Parathyroid adenoma (tissue), 2 donors: ENCODE results near the gene SEMG1.

Experiments
- H2AFZ ChIP-seq: fragments of 300-600 bp; sonication (generic); one replicate; pipeline ENCODE4 v1.7.0; 2017; ENCODE audit warnings: antibody characterized with exemption, mild to moderate bottlenecking
- H3K27ac ChIP-seq: fragments of 300-600 bp; sonication (generic); one replicate; pipeline ENCODE4 v1.7.0; 2017
- H3K27me3 ChIP-seq: fragments of 300-600 bp; sonication (generic); one replicate; pipeline ENCODE4 v1.7.0; 2017; ENCODE audit warnings: low read length; ENCODE audit not compliant: control insufficient read depth, insufficient read depth
- H3K36me3 ChIP-seq: fragments of 300-600 bp; sonication (generic); one replicate; pipeline ENCODE4 v1.7.0; 2017; ENCODE audit warnings: low read length; ENCODE audit not compliant: control insufficient read depth, insufficient read depth
- H3K4me1 ChIP-seq: fragments of 300-600 bp; sonication (generic); one replicate; pipeline ENCODE4 v1.7.0; 2017; ENCODE audit warnings: control low read depth
- H3K4me2 ChIP-seq: fragments of 300-600 bp; sonication (generic); one replicate; pipeline ENCODE4 v1.7.0; 2017; ENCODE audit warnings: low read length
- H3K4me3 ChIP-seq: fragments of 300-600 bp; sonication (generic); one replicate; pipeline ENCODE4 v1.7.0; 2017; ENCODE audit warnings: low read depth, low read length
- H3K79me2 ChIP-seq: fragments of 300-600 bp; sonication (generic); one replicate; pipeline ENCODE4 v1.7.0; 2017; ENCODE audit warnings: control low read depth
- H3K9ac ChIP-seq: fragments of 300-600 bp; sonication (generic); one replicate; pipeline ENCODE4 v1.7.0; 2017; ENCODE audit warnings: mild to moderate bottlenecking
- H3K9me3 ChIP-seq: fragments of 300-600 bp; sonication (generic); one replicate; pipeline ENCODE4 v1.7.0; 2017; ENCODE audit warnings: low read length; ENCODE audit not compliant: control insufficient read depth
- TF ChIP-seq, protein P1 (sequence below): fragments of 300-600 bp; sonication (generic); IDR thresholded peaks from one replicate; pipeline ENCODE4 v1.7.0; 2017; ENCODE audit warnings: antibody characterized with exemption, mild to moderate bottlenecking
- donor health status: primary hyperparathyroidism.

The SEMG1 gene, protein sequence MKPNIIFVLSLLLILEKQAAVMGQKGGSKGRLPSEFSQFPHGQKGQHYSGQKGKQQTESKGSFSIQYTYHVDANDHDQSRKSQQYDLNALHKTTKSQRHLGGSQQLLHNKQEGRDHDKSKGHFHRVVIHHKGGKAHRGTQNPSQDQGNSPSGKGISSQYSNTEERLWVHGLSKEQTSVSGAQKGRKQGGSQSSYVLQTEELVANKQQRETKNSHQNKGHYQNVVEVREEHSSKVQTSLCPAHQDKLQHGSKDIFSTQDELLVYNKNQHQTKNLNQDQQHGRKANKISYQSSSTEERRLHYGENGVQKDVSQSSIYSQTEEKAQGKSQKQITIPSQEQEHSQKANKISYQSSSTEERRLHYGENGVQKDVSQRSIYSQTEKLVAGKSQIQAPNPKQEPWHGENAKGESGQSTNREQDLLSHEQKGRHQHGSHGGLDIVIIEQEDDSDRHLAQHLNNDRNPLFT

DNA sequence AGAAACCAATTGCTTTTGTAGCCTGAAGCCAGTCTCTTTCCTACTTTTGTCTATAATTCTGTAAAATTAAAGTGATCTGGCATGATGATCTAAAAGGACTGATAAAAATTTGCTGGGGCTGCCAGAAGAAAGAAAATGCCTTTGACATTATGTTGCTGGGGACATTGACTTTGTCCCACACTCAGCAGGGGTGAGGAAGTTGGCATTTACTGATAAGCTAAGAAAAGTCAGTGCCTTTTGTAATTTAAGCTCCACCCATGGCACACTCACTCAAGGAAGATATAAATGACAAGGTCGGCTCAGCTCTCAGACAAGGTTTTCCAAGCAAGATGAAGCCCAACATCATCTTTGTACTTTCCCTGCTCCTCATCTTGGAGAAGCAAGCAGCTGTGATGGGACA lies at the start of gene SEMG1:
SEMG1 (plus strand) TSS at position 309 of the 400 bp plus-strand sequence; CDS start at position 330, 21 bp downstream.
- Histone ChIP-seq H3K27ac (no peak within 1 kb of the TSS), H3K4me2 (no peak within 1 kb of the TSS), H3K4me1 (no peaks in the 10 kb centered on the region), H3K27me3 (no peaks in the 10 kb centered on the region), H2AFZ (no peak within 1 kb of the TSS), H3K9me3 (no peaks in the 10 kb centered on the region), H3K79me2 (no peaks in the 10 kb centered on the region), H3K9ac (no peak within 1 kb of the TSS), H3K4me3 (no peak within 1 kb of the TSS), H3K36me3 (no peaks in the 10 kb centered on the region)
- TF ChIP-seq, protein P1, sequence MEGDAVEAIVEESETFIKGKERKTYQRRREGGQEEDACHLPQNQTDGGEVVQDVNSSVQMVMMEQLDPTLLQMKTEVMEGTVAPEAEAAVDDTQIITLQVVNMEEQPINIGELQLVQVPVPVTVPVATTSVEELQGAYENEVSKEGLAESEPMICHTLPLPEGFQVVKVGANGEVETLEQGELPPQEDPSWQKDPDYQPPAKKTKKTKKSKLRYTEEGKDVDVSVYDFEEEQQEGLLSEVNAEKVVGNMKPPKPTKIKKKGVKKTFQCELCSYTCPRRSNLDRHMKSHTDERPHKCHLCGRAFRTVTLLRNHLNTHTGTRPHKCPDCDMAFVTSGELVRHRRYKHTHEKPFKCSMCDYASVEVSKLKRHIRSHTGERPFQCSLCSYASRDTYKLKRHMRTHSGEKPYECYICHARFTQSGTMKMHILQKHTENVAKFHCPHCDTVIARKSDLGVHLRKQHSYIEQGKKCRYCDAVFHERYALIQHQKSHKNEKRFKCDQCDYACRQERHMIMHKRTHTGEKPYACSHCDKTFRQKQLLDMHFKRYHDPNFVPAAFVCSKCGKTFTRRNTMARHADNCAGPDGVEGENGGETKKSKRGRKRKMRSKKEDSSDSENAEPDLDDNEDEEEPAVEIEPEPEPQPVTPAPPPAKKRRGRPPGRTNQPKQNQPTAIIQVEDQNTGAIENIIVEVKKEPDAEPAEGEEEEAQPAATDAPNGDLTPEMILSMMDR = no peak

DNA sequence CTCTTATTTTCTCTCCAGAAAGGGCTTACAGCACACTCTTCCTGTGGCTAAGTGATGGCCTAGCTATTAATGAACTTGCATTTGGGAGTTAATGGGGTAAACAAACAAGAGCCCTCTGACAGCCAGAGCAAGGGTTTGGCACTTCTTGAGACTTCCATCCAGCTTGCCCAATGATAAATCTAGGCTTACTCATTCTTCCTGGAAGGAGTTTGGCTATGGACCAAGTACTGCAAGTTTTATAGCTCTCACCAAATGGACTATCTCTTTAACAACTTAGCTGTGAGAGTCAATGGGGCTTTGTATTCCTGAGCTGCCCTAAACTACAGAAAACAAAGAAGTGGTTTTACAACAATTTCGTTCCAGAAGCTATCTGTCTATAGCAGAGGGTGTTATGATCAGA lies 48.9 kb upstream of the SEMG1 start:
- TF ChIP-seq, protein P1 = no peak

DNA sequence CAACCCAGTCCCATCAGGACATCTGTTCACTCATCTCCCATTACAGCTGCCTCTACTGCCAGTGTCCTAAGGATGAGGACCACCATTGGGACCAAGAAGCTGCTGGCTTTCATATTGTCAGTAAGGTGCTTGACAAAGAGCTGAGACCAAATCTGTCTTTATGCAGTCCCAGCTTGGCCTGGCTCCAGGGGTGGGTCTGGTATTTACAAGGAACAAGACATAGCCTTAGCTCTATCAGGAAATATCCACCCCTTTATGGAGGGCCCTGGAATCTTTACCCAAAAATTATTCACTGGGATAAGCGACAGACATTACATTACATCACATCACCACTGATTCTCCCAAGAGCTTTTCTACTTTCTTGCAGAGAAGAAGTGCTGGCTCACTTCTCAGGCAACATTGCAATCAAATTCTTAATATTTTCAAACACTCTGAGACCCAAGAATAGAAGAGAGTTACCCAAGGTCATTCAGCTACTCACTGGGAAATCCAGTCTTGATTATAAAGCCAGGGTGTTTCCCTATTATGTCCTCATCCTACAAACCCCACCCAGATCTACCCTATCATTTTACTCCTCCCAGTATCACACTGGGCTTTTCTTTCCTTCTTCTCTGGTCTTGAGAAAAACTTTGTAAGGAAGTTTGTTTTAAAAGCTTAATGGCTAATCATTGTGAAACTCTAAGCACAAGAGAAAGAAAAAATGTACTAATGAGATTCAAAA lies 43.6 kb upstream of the SEMG1 start:
- Histone ChIP-seq H3K79me2 (no peaks in the 10 kb centered on the region), H3K4me3 (no peak overlapping the region), H3K27me3 (no peaks in the 10 kb centered on the region), H3K4me2 (no peak overlapping the region), H3K27ac (no peak overlapping the region), H3K4me1 (no peaks in the 10 kb centered on the region), H3K9me3 (peaks cover 2% of the 10 kb centered on the region), H2AFZ (no peak overlapping the region), H3K36me3 (no peaks in the 10 kb centered on the region), H3K9ac (no peak overlapping the region)
- TF ChIP-seq, protein P1 = no peak

More for the DNA sequence above, 48.9 kb upstream of the SEMG1 start:
- H3K9me3 ChIP-seq = peaks cover 2% of the 10 kb centered on the region
- H3K27ac ChIP-seq = no peak overlapping the region
- H3K4me3 ChIP-seq = no peak overlapping the region
- H3K36me3 ChIP-seq = no peaks in the 10 kb centered on the region
- no peak overlapping the region for H3K4me2 ChIP-seq
- H3K4me1 ChIP-seq = no peaks in the 10 kb centered on the region
- H3K9ac ChIP-seq = no peak overlapping the region
- no peaks in the 10 kb centered on the region for H3K79me2 ChIP-seq
- H3K27me3 ChIP-seq = no peaks in the 10 kb centered on the region
- no peak overlapping the region for H2AFZ ChIP-seq

DNA sequence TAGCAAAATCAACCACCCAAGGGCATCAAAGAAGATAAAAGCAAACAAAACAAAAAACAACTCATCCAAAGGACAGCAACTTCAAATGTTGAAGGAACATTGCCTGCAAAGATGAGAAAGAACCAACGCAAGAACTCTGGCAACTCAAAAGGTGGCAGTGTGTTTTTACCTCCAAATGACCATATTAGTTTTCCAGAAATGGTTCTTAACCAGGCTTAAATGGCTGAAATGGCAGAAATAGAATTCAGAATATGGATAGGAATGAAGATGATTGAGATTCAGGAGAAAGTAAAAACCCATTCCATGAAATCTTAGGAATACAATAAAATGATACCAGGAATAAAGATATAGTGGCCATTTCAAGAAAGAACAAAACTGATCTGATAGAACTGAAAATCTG lies 41.9 kb upstream of the SEMG1 start:
- H3K36me3 ChIP-seq = no peaks in the 10 kb centered on the region
- no peaks in the 10 kb centered on the region for H3K27me3 ChIP-seq
- no peaks in the 10 kb centered on the region for H3K79me2 ChIP-seq
- no peak overlapping the region for H3K27ac ChIP-seq
- H3K4me1 ChIP-seq = no peaks in the 10 kb centered on the region
- H3K9ac ChIP-seq = no peak overlapping the region
- TF ChIP-seq, protein P1 = no peak
- peaks cover 1% of the 10 kb centered on the region for H3K9me3 ChIP-seq
- H3K4me2 ChIP-seq = no peak overlapping the region
- no peak overlapping the region for H2AFZ ChIP-seq
- H3K4me3 ChIP-seq = no peak overlapping the region
